GM19328 (cell line): ENCODE results near the gene SLC30A3.

ENCODE experiments used
- ATAC-seq: cut with Tn5 transposase; IDR thresholded peaks from one replicate; pipeline ENCODE4 v1.9.1; 2021; ENCODE audit warnings: mild to moderate bottlenecking, moderate library complexity; ENCODE audit not compliant: unreplicated experiment

The SLC30A3 gene

GRCh38 chr2:27236136-27236535 is 26.7 kb downstream of the SLC30A3 start:
- ATAC-seq = no peak

DNA sequence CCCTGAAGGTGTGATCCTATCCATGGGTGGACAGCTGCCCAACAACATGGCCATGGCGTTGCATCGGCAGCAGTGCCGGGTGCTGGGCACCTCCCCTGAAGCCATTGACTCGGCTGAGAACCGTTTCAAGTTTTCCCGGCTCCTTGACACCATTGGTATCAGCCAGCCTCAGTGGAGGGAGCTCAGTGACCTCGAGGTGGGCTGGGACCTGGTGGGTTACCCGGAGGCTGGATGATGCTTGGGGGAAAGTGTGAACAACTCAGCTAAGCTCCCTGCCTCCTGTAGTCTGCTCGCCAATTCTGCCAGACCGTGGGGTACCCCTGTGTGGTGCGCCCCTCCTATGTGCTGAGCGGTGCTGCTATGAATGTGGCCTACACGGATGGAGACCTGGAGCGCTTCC is 29.5 kb downstream of the SLC30A3 start:
- ATAC-seq = no peak

DNA sequence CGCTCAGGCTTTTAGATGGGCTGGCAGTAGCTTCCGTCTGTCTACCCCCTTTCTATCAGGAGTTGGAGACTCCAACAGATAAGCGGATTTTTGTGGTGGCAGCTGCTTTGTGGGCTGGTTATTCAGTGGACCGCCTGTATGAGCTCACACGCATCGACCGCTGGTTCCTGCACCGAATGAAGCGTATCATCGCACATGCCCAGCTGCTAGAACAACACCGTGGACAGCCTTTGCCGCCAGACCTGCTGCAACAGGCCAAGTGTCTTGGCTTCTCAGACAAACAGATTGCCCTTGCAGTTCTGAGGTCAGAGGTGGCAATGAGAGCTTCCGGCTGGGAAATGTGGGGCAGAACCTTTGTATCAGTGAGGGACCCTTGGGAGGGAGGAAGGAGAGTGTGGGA is 30.9 kb downstream of the SLC30A3 start:
- ATAC-seq = no peak

GRCh38 chr2:27227501-27227900 is 35.3 kb downstream of the SLC30A3 start:
- no peak for ATAC-seq

- no peak for ATAC-seq
Observed at GRCh38 chr2:27225526-27225925, 37.3 kb downstream of the SLC30A3 start.

GRCh38 chr2:27223416-27223815 is 39.4 kb downstream of the SLC30A3 start:
- ATAC-seq = no peak

DNA sequence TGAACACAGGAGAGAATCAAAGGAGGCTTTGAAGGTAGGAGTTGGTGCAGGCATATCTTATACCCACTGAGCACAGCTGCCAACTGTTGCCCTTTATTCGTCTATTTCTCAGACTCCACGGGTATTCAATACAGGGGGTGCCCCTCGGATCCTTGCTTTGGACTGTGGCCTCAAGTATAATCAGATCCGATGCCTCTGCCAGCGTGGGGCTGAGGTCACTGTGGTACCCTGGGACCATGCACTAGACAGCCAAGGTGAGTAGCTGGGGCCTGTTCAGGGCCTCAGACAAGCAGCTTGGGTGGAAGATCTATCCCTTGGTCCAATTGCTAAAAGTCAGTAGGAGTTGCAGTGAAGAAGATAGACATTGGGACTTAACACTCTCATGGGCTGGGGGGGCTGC is 40.4 kb downstream of the SLC30A3 start:
- no peak for ATAC-seq

GRCh38 chr2:27221166-27221565 is 41.7 kb downstream of the SLC30A3 start:
- no peak for ATAC-seq

GRCh38 chr2:27220091-27220490 is 42.8 kb downstream of the SLC30A3 start:
- ATAC-seq = no peak

DNA sequence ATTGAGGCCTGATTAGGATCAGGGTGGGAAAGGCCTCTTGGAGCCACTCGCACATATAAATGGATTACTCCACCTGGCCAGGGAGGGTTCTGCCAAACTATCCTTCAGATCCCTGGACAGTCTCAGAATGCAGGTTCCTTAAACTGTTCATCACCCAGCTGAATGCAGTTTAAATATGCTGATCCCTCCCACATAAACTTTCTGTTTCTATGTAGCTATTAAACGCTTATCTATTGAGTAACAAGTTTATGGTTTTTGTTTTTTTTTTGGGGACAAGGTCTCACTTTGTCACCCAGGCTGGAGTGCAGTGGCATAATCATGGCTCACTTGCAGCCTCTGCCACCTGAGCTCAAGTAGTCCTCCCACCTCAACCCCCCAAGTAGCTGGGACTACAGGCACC is 43.8 kb downstream of the SLC30A3 start:
- no peak for ATAC-seq

DNA sequence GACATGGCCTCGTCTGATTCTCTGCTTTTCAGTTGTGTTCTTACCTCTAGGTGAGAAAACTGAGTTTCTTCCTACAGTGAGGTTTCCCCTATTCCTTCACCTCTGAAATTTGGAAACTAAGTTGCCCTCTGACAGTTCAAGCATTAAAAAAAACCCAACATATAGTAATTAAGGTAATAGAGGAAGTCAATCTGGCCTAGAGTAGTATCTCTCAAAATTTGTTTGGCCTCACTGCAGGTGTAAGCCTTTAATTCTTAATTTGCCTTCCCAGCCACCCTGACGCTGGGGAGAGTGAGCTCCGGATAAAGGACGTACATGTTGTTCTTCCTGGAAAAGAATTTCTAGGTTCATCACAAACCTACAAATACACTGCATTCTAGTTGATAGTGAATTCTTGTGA is 44.2 kb downstream of the SLC30A3 start:
- no peak for ATAC-seq

GRCh38 chr2:27217173-27218121 is 45.4 kb downstream of the SLC30A3 start, which contains the start of gene CAD:
CAD (plus strand) TSS chr2:27217369; CDS start chr2:27217552, 183 bp downstream.
- ATAC-seq = peak; percentile 71

DNA sequence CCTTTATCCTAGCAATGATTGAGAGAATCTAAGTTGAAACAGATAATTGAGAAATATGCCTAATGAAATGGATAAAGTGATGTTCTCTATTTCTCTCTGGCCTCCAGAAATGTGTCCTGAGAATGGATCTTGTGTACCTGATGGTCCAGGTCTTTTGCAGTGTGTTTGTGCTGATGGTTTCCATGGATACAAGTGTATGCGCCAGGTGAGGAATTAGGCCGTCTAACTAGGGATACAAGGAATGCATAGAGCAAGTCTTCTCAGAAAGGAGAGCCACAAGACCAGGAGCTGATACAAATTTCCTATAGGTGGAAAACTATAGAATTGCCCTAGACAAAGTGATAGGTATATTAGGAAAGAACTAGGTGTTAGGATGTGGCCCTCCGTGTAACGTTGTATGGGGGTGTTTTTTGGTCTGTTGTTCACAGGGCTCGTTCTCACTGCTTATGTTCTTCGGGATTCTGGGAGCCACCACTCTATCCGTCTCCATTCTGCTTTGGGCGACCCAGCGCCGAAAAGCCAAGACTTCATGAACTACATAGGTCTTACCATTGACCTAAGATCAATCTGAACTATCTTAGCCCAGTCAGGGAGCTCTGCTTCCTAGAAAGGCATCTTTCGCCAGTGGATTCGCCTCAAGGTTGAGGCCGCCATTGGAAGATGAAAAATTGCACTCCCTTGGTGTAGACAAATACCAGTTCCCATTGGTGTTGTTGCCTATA is 46.3 kb downstream of the SLC30A3 start:
- ATAC-seq = no peak

GRCh38 chr2:27214941-27215340 is 47.9 kb downstream of the SLC30A3 start:
- no peak for ATAC-seq

GRCh38 chr2:27212626-27213471 is 50.0 kb downstream of the SLC30A3 start:
- ATAC-seq = no peak

- peak; percentile 68 for ATAC-seq
Observed at GRCh38 chr2:27211943-27212625, 50.8 kb downstream of the SLC30A3 start, which contains the start of the genes ATRAID and SLC5A6. ATRAID (plus strand) TSS chr2:27212041; CDS start chr2:27212369, 328 bp downstream. SLC5A6 (minus strand) TSS chr2:27212268; CDS start chr2:27207650, 4,618 bp downstream.

DNA sequence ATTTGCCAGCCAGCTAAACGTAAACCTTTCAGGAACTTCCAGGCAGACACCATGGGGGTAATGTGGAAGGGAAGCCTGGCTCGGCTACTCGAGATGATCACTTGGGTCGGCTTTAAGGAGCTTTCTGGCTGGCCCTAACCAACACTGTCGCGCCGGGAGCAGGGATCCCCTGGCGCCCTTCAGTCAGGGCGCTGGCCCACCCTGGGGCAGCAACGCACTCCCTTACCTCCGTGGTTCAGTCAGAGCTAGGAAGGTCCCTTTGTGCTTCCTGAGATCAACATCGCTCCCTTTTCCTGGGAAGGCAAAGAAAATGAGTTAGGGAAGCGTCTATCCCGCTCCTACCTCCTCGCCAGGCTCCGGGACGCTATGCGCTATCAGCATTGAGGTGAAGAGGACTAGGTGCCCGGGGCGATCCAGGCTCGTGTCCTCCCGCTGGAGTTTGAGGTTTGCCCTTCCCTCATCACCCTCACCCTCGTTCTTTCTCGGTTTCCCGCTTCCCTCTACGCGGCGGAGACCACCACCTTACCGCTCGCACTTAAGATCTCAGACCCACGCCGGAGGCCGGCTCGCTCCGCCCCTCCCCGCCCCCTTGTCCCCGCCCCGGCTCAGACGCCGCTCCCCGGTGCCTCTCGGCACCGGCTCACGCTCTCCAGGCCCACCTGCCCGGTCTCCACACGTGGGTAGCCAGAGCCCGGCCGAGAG is 51.5 kb downstream of the SLC30A3 start:
- ATAC-seq = no peak

GRCh38 chr2:27209621-27210401 is 53.0 kb downstream of the SLC30A3 start:
- no peak for ATAC-seq
